Measurements from ENCODE around the gene P2RX7.

The P2RX7 gene

GRCh38 chr12:121110211-121110940 is 22.3 kb upstream of the P2RX7 start:
- DNase-seq (ENCODE audit: low read depth) = peak; percentile 17

GRCh38 chr12:121111684-121112083 is 21.0 kb upstream of the P2RX7 start:
- no peak for DNase-seq (ENCODE audit: low read depth)

- no peak for DNase-seq (ENCODE audit: low read depth)
These were observed 20.2 kb upstream of the P2RX7 start for GRCh38 chr12:121112496-121112895.

- DNase-seq (ENCODE audit: low read depth) = no peak
These were observed 19.6 kb upstream of the P2RX7 start for GRCh38 chr12:121113057-121113456.

- no peak for DNase-seq (ENCODE audit: low read depth)
These were observed 18.5 kb upstream of the P2RX7 start for GRCh38 chr12:121114019-121114639.

GRCh38 chr12:121114806-121115205 is 17.9 kb upstream of the P2RX7 start:
- DNase-seq (ENCODE audit: low read depth) = no peak

GRCh38 chr12:121115530-121115929 is 17.1 kb upstream of the P2RX7 start:
- no peak for DNase-seq (ENCODE audit: low read depth)

GRCh38 chr12:121116318-121117225 is 16.1 kb upstream of the P2RX7 start:
- no peak for DNase-seq (ENCODE audit: low read depth)

- DNase-seq (ENCODE audit: low read depth) = no peak
These were observed 15.4 kb upstream of the P2RX7 start for GRCh38 chr12:121117226-121117777.

- DNase-seq (ENCODE audit: low read depth) = no peak
These were observed 12.4 kb upstream of the P2RX7 start for GRCh38 chr12:121120323-121120722.

GRCh38 chr12:121120989-121121755 is 11.5 kb upstream of the P2RX7 start:
- DNase-seq (ENCODE audit: low read depth) = no peak

- no peak for DNase-seq (ENCODE audit: low read depth)
These were observed 10.9 kb upstream of the P2RX7 start for GRCh38 chr12:121121805-121122204.

GRCh38 chr12:121123488-121123887 is 9.2 kb upstream of the P2RX7 start:
- no peak for DNase-seq (ENCODE audit: low read depth)

GRCh38 chr12:121124402-121125109 is 8.1 kb upstream of the P2RX7 start:
- DNase-seq (ENCODE audit: low read depth) = peak; percentile 86

GRCh38 chr12:121127501-121127900 is 5.2 kb upstream of the P2RX7 start:
- DNase-seq (ENCODE audit: low read depth) = no peak

GRCh38 chr12:121128908-121129810 is 3.5 kb upstream of the P2RX7 start:
- peak; percentile 41 for DNase-seq (ENCODE audit: low read depth)

GRCh38 chr12:121129811-121130147 is 2.9 kb upstream of the P2RX7 start:
- DNase-seq (ENCODE audit: low read depth) = no peak

GRCh38 chr12:121130866-121131373 is 1.8 kb upstream of the P2RX7 start:
- no peak for DNase-seq (ENCODE audit: low read depth)

- DNase-seq (ENCODE audit: low read depth) = no peak
These were observed 735 bp upstream of the P2RX7 start for GRCh38 chr12:121131941-121132341.

GRCh38 chr12:121133838-121134237 is 1.2 kb downstream of the P2RX7 start:
- no peak for DNase-seq (ENCODE audit: low read depth)

Data from HS-27A (cell line).